NCI-H460 (cell line): ENCODE measurements around the gene RANBP17. TPM values are rescaled to one million over a fixed set of nuclear protein-coding genes. Genes with fewer than 3 reads are reported as not detected.
A peak's percentile ranks its signal among the peaks of the same experiment; 100 is the strongest.

Experiments
- DNase-seq: peaks from one replicate; pipeline ENCODE4 v3.0.0-alpha.2; 2016; ENCODE audit warnings: low read depth; ENCODE audit errors: extremely low read depth
- total RNA-seq: library from RNA; depleted of rRNA; stranded (reverse); fragments of >200 nt; shearing (Covaris generic); gene quantifications from 2 replicates; pipeline ENCODE4 v1.2.3, GENCODE V29; 2014

The RANBP17 gene
- total RNA-seq, 1 experiment from 2014 or later = 11.9 TPM

- DNase-seq = no peak
Observed at GRCh38 chr5:171223927-171224326, 362.1 kb downstream of the RANBP17 start.

- DNase-seq = no peak
Observed at GRCh38 chr5:171226096-171226754, 364.4 kb downstream of the RANBP17 start.

- DNase-seq = no peak
Observed at GRCh38 chr5:171226864-171227263, 365.0 kb downstream of the RANBP17 start.

- DNase-seq = no peak
Observed at GRCh38 chr5:171236651-171237050, 374.8 kb downstream of the RANBP17 start.

GRCh38 chr5:171242521-171242920 is 380.7 kb downstream of the RANBP17 start:
- DNase-seq = no peak

GRCh38 chr5:171246231-171246630 is 384.4 kb downstream of the RANBP17 start:
- no peak for DNase-seq

- DNase-seq = no peak
Observed at GRCh38 chr5:171249460-171249859, 387.6 kb downstream of the RANBP17 start.

- DNase-seq = no peak
Observed at GRCh38 chr5:171250738-171251137, 388.9 kb downstream of the RANBP17 start.

GRCh38 chr5:171251519-171251918 is 389.7 kb downstream of the RANBP17 start:
- no peak for DNase-seq

GRCh38 chr5:171252674-171253073 is 390.9 kb downstream of the RANBP17 start:
- DNase-seq = no peak

- DNase-seq = no peak
Observed at GRCh38 chr5:171258737-171259415, 397.1 kb downstream of the RANBP17 start.

- no peak for DNase-seq
Observed at GRCh38 chr5:171261361-171261760, 399.5 kb downstream of the RANBP17 start.

- DNase-seq = no peak
Observed at GRCh38 chr5:171261904-171262303, 400.1 kb downstream of the RANBP17 start.

GRCh38 chr5:171263181-171263580 is 401.4 kb downstream of the RANBP17 start:
- no peak for DNase-seq

GRCh38 chr5:171264843-171265242 is 403.0 kb downstream of the RANBP17 start:
- DNase-seq = no peak

- DNase-seq = no peak
Observed at GRCh38 chr5:171268700-171269620, 407.1 kb downstream of the RANBP17 start.

GRCh38 chr5:171269717-171270116 is 407.9 kb downstream of the RANBP17 start:
- DNase-seq = peak; percentile 43

- DNase-seq = no peak
Observed at GRCh38 chr5:171270136-171270535, 408.3 kb downstream of the RANBP17 start.

GRCh38 chr5:171271798-171272197 is 410.0 kb downstream of the RANBP17 start:
- no peak for DNase-seq

GRCh38 chr5:171272996-171273970 is 411.5 kb downstream of the RANBP17 start:
- no peak for DNase-seq
